GM12878 (cell line): Measurements from ENCODE around the gene AP5Z1. TPM values are rescaled to one million over a fixed set of nuclear protein-coding genes. Genes with fewer than 3 reads are reported as not detected.

Experiments
- BCL11A ChIP-seq: IDR thresholded peaks from 2 replicates; pipeline ENCODE4 v1.6.1; 2011; ENCODE audit warnings: low read depth, low read length
- E2F8 ChIP-seq: fragments of 450-650 bp; IDR thresholded peaks from 2 replicates; pipeline ENCODE4 v1.6.1; 2018; ENCODE audit warnings: mild to moderate bottlenecking, low read depth, moderate library complexity; ENCODE audit not compliant: partially characterized antibody
- E4F1 ChIP-seq: fragments of 450-650 bp; IDR thresholded peaks from 2 replicates; pipeline ENCODE4 v1.6.1; 2018; ENCODE audit warnings: borderline replicate concordance, mild to moderate bottlenecking; ENCODE audit not compliant: partially characterized antibody
- KAT2A ChIP-seq: conservative IDR thresholded peaks from 2 replicates; pipeline ENCODE4 v1.6.1; 2011; ENCODE audit warnings: low read depth, low read length; ENCODE audit not compliant: control insufficient read depth
- RELA ChIP-seq: fragments of 450-650 bp; IDR thresholded peaks from 2 replicates; pipeline ENCODE4 v1.8.0; 2014; ENCODE audit warnings: borderline replicate concordance; ENCODE audit not compliant: partially characterized antibody
- RFX5 ChIP-seq: IDR thresholded peaks from 2 replicates; pipeline ENCODE4 v1.6.1; 2011; ENCODE audit warnings: low read depth, low read length, improper control_type of control experiment
- SPI1 ChIP-seq: IDR thresholded peaks from 2 replicates; pipeline ENCODE4 v1.6.1; 2011; ENCODE audit warnings: low read depth, mild to moderate bottlenecking, low read length, moderate library complexity, borderline replicate concordance; ENCODE audit not compliant: insufficient read depth
- SRF ChIP-seq, 2 experiments: IDR thresholded peaks; 2 replicates each; pipeline ENCODE4 v1.6.1; 2011; ENCODE audit warnings: low read depth in 2 of 2, low read length in 2 of 2, mild to moderate bottlenecking in 1 of 2, moderate library complexity in 1 of 2
- USF1 ChIP-seq: IDR thresholded peaks from 2 replicates; pipeline ENCODE4 v1.6.1; 2011; ENCODE audit warnings: borderline replicate concordance, low read depth, mild to moderate bottlenecking, moderate library complexity, mixed read lengths, low read length; ENCODE audit not compliant: insufficient read depth; ENCODE audit errors: extremely low read length
- YY1 ChIP-seq: IDR thresholded peaks from 2 replicates; pipeline ENCODE4 v1.6.1; 2011; ENCODE audit warnings: low read depth, mild to moderate bottlenecking, low read length
- ZNF592 ChIP-seq: fragments of 450-650 bp; IDR thresholded peaks from 2 replicates; pipeline ENCODE4 v1.6.1; 2017; ENCODE audit warnings: mild to moderate bottlenecking, moderate library complexity
- polyA plus RNA-seq, 11 experiments: library from polyadenylated mRNA; depleted of rRNA in 4 of 11; unstranded in 6 of 11; stranded (reverse) in 5 of 11; fragments of >200 nt; fragmentation: Nextera tagmentation in 4 of 11; fragmentation: Illumina TruSeq in 1 of 11; extraction: Ambion mirVana in 4 of 11; extraction: Trizol in 1 of 11; gene quantifications; 1 replicate in 1 of 11; 2 replicates in 10 of 11; pipeline versions ENCODE4 v1.2.1 to v1.2.3, GENCODE V29; 2011 to 2016; ENCODE audit warnings: inconsistent platforms in 2 of 11, missing spikeins in 2 of 11, low read depth in 1 of 11
- total RNA-seq, 4 experiments: library from RNA; depleted of rRNA in 3 of 4; stranded (reverse); fragments of >200 nt in 3 of 4; fragmentation: Illumina TruSeq in 1 of 4; extraction: Trizol in 1 of 4; gene quantifications; 2 replicates each; pipeline versions ENCODE4 v1.2.1 to v1.2.3, GENCODE V29; 2013 to 2021

The AP5Z1 gene
- total and polyA plus RNA-seq, 10 of the 15 experiments (the other 5 are each of a cell fraction or from before 2014, with no cell fraction given) = 0.37 to 43.4 (median 19.4) TPM

- TF ChIP-seq USF1 (no peak), SRF (IDR thresholded peaks at IDR 0.05; ENCODE audit: low read depth in 2 of 2, low read length in 2 of 2) (no peak), RELA (no peak), E2F8 (no peak), SPI1 (no peak), E4F1 (no peak), RFX5 (no peak), ZNF592 (no peak), YY1 (no peak), KAT2A (no peak), BCL11A (no peak)
- TF ChIP-seq, all 136 proteins: peak for 0
Observed at GRCh38 chr7:4809091-4809591, 33.7 kb downstream of the AP5Z1 start (continued).
